Kidney epithelial cell (primary cell): ENCODE measurements around the gene TNRC6C. TPM values are rescaled to one million over a fixed set of nuclear protein-coding genes. Genes with fewer than 3 reads are reported as not detected.

ENCODE experiments used
- DNase-seq: peaks from one replicate; pipeline ENCODE4 v3.0.0-alpha.2; 2010; ENCODE audit warnings: low read depth
- H3K27me3 ChIP-seq: 2 replicates; pipeline ENCODE4 v1.6.0; 2011; ENCODE audit warnings: low read length; ENCODE audit not compliant: control insufficient read depth, insufficient read depth
- H3K36me3 ChIP-seq: 2 replicates; pipeline ENCODE4 v1.5.1; 2011; ENCODE audit warnings: low read length; ENCODE audit not compliant: control insufficient read depth, insufficient read depth
- H3K4me3 ChIP-seq: 2 replicates; pipeline ENCODE4 v1.5.1; 2011; ENCODE audit warnings: low read depth, mild to moderate bottlenecking, control low read depth, low read length
- CTCF ChIP-seq: IDR thresholded peaks from 2 replicates; pipeline ENCODE4 v1.5.1; 2011; ENCODE audit warnings: mild to moderate bottlenecking, moderate library complexity, low read length, control low read depth, inconsistent platforms; ENCODE audit not compliant: insufficient read depth, poor library complexity, severe bottlenecking
- total RNA-seq: library from RNA; depleted of rRNA; stranded (reverse); fragments of >200 nt; gene quantifications from 2 replicates; pipeline ENCODE4 v1.2.3, GENCODE V29; 2015

The TNRC6C gene
- total RNA-seq, 1 donor from 2014 or later, result 5.3 TPM

- H3K36me3 ChIP-seq, result no peaks in the 10 kb centered on the region
- H3K4me3 ChIP-seq, result no peak overlapping the region
- no peaks in the 10 kb centered on the region for H3K27me3 ChIP-seq
- DNase-seq, result no peak
- TF ChIP-seq CTCF, result no peak
Observed at GRCh38 chr17:78001182-78001581, 42.7 kb downstream of the TNRC6C start.

- H3K4me3 ChIP-seq, result no peak overlapping the region
- no peak for TF ChIP-seq CTCF
- DNase-seq, result no peak
- H3K36me3 ChIP-seq, result no peaks in the 10 kb centered on the region
- no peaks in the 10 kb centered on the region for H3K27me3 ChIP-seq
Observed at GRCh38 chr17:78001612-78002011, 43.1 kb downstream of the TNRC6C start.

- H3K36me3 ChIP-seq, result no peaks in the 10 kb centered on the region
- no peak overlapping the region for H3K4me3 ChIP-seq
- no peak for TF ChIP-seq CTCF
- no peaks in the 10 kb centered on the region for H3K27me3 ChIP-seq
- no peak for DNase-seq
Observed at GRCh38 chr17:78002166-78002565, 43.7 kb downstream of the TNRC6C start.

GRCh38 chr17:78005452-78006171, 47.1 kb downstream of the TNRC6C start:
- H3K27me3 ChIP-seq, result no peaks in the 10 kb centered on the region
- DNase-seq, result no peak
- H3K4me3 ChIP-seq, result no peak overlapping the region
- TF ChIP-seq CTCF, result no peak
- no peaks in the 10 kb centered on the region for H3K36me3 ChIP-seq

GRCh38 chr17:78006338-78006737, 47.8 kb downstream of the TNRC6C start:
- Histone ChIP-seq H3K4me3 (no peak overlapping the region), H3K27me3 (no peaks in the 10 kb centered on the region), H3K36me3 (no peaks in the 10 kb centered on the region)
- TF ChIP-seq CTCF, result no peak
- no peak for DNase-seq

GRCh38 chr17:78007647-78008046, 49.1 kb downstream of the TNRC6C start:
- no peak for TF ChIP-seq CTCF
- no peak for DNase-seq
- Histone ChIP-seq H3K27me3 (no peaks in the 10 kb centered on the region), H3K4me3 (no peak overlapping the region), H3K36me3 (no peaks in the 10 kb centered on the region)
